NCI-H748 treated with DMSO at 0.1 percent for 48 hours (cell line): Measurements from ENCODE around the gene FBXL14.

Experiments used
- DNase-seq: peaks from one replicate; lab custom pipeline; 2025; lab: John Stamatoyannopoulos, UW

Gene FBXL14

DNA sequence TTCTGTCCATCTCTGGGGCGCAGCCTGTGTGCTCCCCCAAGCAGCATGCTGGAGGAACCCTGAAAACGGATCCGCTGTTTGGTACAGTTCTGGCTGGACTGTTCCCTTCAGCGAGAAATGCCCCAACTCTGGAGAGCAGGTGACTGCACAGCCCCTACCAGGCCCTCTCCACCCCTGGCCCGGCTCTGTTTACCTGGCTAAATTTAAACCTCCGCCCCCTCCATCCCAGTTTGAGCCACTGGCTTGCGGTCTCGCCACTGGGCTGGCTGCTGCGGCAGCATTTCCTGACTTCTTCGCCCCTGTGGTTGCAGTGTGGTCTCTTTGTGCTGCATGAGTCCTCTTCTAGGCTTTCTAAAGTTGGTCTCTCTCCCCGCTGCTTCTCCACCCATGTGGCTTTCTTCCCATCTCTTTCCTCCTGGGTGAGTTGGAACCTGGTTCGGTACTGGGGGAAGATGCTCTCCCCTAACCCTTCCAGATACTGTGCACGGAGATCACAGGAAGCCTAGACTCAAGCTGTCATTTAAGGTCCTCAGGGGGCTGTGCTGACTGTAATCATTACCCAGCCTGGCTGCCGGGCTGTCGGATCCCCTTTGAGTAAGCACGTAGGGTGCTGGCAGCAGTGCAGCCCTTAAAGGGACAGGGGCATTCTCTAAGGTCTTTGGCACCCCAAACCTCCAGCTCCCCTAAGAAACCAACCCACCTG lies 60.6 kb downstream of the FBXL14 start:
- no peak for DNase-seq

- no peak for DNase-seq
Observed at GRCh38 chr12:1533205-1533601, 61.2 kb downstream of the FBXL14 start.

DNA sequence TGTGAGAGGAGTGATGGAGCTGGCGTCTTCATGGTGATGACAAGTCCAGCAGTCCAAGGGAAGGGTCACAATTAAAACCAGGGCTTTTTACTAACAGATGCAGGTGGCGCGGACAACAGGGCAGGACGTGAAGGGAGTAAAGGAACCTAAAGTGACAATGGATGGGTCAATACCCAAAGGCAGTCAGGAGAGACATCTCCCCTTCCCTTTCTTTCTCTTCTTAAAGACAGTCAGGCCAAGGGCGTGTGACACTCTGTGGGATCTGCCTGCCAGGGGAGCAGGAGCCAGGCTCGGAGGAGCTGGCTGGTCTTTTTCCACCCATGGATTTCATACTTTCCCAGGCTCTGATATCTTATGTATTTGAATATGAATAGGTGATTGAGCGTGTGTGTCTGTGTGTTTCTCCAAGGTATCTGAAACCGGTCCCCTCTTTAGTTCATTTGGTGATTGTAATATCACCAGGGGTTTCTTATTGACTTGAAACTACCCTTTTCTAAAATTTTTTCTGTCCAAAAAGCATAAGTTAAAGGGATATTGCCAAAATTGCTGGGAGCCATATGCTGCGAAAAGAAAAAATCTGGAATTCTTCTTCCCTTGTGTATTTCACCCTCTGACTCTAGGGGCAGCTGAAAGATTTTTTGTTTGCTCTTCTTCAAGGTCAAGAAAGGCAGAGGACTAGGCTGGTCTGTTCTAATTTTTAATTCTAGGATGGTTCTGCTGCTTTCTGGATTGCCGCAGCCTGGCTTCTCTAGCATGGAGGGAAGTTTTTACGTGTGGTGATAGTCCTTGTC lies 61.8 kb downstream of the FBXL14 start:
- no peak for DNase-seq

DNA sequence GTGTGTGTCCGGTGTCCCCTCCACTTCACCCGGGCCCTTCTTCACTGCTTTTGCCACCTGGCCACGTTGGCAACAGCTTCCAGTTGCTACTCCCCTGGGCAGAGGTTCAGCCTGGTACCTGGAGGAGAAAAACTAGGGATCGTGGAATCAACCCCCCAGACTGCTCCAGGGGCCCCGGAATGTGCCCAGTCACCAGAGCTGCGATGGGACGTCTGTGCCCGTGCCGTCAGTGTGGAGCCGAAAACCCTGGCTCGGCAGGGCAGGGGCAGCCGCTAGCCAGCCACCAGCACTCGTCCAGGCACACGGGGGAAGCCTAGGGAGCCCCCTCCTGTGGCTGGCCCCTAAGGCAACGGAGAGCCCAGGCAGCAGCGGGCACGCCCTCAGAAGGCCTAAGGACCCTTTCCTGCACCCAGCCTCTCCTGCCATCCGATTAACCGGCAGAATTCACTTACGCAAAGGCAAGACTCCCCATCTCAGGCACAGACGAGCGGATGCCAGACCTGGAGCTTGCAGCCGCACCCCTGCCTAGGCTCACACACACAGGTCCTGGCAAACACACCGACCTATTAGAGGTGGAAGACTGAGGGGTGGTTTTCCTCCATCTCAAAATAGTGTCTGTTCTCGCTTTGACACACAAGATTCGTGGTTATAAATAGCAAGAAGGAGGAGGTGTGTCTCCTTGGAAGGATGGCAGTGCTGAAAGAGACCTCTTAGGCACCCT lies 62.6 kb downstream of the FBXL14 start:
- DNase-seq, result no peak

GRCh38 chr12:1531153-1531653 lies 63.2 kb downstream of the FBXL14 start:
- no peak for DNase-seq

- DNase-seq, result no peak
Observed at GRCh38 chr12:1530592-1531152, 63.7 kb downstream of the FBXL14 start.

DNA sequence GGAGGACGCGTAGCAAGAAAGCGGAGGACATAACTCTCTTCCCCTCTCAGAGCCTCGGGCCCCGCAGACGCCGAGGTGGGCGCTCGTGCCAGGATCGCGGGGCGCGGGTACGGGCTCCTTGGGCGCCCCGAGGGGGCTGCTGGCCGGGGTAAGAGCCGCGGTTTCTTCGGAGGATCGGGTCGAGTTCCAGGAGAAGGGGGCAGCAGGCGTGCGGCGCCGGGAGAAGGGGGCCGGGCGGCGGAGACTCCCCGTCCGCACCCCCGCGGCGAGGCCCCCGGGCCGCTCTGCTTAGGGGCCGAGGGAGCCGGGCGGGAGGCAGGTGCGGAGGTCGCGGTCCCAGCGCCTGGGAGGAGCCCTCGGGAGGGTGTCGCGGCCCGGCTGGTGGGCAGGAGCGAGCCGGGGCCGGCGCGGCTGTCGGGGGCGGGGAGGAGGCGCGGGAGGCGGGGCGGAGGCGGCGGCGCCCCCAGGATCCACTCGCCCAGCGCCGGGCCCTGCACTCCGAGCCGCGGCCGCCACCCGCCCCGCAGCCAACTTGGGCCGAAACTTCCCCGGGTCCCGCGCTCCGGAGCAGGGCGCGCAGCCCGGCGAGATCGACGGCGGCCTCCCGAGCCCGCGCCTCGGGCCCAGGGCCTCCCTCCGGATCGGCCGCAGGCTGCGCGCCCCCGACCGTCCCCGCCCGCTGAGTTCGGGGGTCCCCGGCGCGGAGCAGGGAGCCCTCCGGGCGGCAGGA lies 64.4 kb downstream of the FBXL14 start:
- DNase-seq, result no peak

DNA sequence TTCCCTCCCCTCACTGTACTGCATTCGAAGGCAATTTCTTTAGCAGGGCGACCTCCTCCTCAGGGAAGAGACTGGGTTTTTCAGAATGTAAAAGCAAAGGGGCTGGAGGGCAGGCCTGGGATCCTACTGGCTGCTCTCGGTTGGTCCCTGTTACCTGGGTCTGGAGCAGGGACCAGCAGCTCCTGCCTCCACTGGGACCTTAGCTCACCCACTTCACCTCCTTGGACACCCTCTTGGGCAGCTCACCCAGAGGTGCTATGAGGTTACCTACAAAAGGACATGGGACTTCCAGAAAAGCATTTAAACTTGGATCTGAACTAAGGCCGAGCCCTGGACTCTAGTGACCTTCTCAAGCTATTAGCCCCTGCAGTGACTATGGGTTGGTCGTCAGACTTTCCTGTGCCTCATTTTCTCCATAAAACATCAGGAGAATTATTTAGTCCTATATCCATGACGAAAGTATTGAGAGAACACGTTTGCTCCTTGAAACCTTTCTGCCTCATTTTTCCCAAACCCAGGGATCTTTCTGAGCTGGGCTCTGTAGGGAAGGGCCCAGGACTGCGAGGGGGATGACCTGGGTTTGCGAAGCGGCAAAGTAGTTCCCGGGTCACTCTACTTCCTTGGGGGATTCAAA lies 65.0 kb downstream of the FBXL14 start:
- DNase-seq, result no peak

DNA sequence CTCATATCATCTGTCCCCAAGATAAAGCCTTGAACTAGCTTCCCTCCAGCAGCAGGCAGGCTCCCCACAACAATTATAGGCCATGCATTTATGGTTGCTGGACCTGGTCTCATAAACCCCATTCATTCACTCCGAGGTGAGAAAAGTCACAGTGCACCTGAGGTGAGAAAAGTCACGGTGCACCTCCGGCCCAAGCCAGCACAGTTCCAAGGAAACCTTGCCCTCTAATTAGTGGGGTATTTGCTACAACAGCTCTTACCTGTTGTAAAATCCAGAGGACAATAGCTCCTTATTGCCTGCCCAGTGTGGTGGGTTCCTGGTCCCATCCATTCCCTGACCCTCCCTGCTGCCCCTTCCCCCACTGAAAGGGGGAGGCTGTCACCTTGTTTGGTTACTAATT lies 65.6 kb downstream of the FBXL14 start:
- DNase-seq, result no peak

- no peak for DNase-seq
Observed at GRCh38 chr12:1527789-1528188, 66.6 kb downstream of the FBXL14 start.

GRCh38 chr12:1525858-1526257 lies 68.5 kb downstream of the FBXL14 start:
- DNase-seq, result no peak

GRCh38 chr12:1523558-1524050 lies 70.8 kb downstream of the FBXL14 start:
- DNase-seq, result no peak

DNA sequence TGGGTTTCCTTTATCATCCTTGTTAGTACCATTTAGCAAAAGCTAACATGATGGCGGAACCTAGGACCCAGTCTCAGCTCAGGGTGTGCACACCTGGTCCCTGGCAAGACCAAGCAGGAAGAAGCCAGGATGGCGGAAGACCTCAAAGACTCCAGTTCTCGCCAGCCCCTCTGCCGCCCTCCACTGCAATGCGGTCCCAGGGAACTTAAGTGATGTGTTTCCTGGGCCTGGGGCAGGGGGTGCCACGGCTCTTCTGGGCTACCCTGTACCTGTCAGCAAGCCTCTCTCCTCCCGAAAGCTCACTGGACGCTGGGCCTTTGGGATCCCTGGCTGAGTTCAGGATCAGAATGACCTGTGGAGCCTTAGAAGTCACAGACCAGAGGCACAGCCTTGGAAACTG lies 71.3 kb downstream of the FBXL14 start:
- DNase-seq, result no peak

- no peak for DNase-seq
Observed at GRCh38 chr12:1519642-1520041, 74.7 kb downstream of the FBXL14 start.

DNA sequence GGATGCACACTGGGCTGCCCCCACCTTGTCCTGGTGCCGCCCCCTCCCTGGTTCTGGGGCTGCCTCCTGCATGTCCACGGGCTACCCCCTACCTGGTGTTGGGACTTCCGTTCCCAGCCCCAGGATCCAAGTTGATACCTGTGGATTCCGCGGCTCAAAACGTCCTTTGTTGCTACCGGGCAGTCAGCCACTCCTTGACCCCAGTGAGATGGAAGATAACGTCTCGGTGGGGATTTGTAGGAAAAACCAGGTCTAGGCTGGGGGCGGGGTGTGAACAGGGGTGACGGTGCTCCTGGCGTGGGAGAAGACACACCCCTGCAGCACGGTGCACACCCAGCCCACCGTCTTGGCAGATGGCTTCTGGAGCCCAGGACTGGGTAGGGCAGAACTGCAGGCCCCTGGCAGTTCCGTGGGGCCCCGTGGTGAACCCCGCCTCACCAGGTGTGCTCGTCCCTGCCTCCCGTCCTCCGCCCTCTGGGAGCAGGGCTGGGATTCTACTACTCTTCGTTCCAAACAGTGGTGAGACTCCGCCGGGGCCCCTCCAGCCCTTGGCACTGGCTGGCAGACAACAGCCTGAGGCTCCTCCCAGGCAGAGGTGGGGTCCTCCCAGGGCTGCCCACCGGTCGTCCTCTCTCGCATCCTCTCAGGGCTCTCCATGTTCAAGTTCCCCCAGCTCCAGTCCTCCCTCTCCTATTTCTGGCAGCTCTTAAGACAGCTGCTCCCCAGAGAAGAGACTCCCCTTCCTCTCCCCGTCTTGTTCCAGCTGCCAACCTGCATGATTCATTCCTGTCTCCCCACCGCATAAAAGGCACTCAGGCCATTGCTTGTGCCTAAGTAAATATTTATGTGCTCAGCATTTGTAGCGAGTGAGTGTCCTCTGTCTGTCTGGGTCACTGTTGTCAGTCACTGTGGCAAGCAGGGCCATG lies 75.5 kb downstream of the FBXL14 start:
- DNase-seq, result peak; percentile 32

DNA sequence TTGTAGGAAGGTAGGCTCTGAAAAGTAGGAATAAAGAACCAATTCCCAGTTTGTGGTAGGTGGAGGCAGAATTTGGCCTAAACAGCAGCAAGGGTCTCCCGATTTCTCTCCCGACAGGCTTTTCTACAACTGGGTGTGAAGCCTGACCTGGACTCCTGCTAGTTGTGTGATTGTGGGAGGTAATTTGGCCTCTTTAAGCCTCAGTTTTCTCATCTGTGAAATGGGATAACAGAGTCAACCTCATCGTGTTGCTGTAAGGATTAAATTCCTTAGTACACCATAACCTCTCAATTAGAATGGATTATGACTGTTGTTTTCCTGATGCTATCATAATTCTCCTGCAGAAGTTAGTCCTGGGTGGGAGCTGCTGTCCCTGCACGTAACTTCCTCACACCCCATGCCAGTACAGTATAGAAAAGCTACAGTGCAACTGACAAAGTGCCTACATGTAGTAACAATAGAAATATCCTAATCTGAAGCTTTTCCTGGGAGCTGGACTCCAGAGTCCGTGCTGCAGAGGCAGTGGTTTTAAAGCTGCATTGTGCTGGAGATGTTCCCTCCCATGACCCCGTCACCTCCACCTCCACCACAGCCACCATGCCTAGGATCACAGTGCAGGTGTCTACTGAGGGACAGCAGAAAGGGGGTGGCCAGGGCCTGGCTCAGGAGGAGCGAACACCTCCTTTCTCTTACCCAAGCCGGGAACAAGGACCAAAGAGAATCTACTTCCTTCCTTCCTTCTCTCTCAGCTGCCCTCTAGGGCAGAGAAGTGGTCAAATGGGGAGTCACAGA lies 76.5 kb downstream of the FBXL14 start:
- DNase-seq, result no peak

DNA sequence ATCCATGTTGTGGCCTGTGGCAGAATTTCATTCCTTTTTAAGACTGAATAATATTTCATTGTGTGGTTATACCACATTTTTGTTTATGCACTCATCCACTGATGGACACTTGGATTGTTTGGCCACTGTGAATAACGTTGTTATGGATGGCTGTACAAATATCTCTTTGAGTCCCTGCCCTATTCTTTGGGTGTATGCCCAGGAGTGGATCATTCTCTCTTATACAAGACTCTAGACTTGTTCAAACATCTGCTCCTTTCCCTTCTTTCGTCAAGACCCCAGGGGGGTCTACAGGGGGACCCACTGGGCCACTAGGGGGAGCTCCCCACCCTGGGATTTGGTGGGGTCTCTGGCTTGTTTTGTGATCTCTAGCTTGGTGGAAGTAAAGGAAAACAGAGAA lies 77.4 kb downstream of the FBXL14 start:
- DNase-seq, result no peak
